ENCODE results near the gene NSUN6.

Gene NSUN6

DNA sequence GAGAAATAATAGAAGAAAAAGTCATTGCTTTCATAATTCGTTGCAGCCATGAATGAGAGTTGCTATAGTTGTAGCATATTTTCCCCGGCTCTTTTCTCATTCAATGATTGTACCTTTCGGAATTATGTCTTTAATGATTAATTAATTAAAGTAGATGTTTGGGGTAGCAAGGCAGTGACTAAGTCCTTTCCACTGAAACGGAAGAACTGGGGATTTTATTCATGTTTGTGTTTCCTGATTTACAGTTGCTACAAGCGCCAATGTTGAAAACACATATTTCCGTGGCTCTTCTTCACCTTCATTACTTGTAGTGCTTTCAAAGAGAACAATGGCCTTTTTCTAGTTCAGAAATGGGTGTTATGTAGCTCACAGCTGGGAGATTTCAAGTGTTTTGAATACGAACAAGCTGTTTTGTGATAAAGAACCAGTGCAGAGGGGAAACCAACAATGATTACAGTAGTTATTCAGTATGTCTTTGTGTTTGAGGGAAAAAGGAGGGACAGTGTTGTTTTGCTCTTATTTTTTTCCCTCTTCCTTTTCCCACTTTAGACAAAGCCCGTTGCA, 153.5 kb downstream of the NSUN6 start:
- no peak for DNase-seq
